OCI-LY7 (cell line): ENCODE results near the gene NPAS4.

Source experiments
- EZH2phosphoT487 ChIP-seq: fragments of 200-600 bp; sonication (generic); IDR thresholded peaks from 2 replicates; pipeline ENCODE4 v1.6.1; 2018; ENCODE audit warnings: low read depth, borderline replicate concordance, mild to moderate bottlenecking, mixed run types, antibody characterized with exemption, low read length, moderate library complexity, mixed read lengths
- TF ChIP-seq, protein P1 (sequence below): fragments of 200-600 bp; sonication (generic); conservative IDR thresholded peaks from 2 replicates; pipeline ENCODE4 v1.5.1; 2014; ENCODE audit warnings: mild to moderate bottlenecking, antibody characterized with exemption, low read length, moderate library complexity, mixed read lengths

DNA sequence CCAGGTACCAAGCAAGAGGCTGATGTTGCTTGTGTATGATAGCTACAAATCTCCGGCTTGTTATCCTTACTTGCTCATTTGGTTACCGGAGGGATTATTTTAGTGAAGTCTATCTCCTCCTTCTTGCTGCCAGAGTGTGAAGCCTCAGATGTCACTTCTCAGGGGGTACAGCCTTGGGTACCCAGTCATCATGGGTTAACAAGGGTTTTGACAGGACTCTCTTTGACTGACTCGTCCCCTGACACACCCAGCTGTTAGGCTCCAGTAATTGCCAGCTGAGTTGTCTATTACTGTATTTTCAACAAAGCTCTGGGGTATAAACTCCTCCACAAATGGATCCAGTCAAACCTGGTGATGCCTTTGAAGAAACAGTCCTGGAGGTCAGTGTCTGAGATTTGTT, 34.0 kb downstream of the NPAS4 start:
- TF ChIP-seq, protein P1, sequence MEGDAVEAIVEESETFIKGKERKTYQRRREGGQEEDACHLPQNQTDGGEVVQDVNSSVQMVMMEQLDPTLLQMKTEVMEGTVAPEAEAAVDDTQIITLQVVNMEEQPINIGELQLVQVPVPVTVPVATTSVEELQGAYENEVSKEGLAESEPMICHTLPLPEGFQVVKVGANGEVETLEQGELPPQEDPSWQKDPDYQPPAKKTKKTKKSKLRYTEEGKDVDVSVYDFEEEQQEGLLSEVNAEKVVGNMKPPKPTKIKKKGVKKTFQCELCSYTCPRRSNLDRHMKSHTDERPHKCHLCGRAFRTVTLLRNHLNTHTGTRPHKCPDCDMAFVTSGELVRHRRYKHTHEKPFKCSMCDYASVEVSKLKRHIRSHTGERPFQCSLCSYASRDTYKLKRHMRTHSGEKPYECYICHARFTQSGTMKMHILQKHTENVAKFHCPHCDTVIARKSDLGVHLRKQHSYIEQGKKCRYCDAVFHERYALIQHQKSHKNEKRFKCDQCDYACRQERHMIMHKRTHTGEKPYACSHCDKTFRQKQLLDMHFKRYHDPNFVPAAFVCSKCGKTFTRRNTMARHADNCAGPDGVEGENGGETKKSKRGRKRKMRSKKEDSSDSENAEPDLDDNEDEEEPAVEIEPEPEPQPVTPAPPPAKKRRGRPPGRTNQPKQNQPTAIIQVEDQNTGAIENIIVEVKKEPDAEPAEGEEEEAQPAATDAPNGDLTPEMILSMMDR = no peak
- no peak for TF ChIP-seq EZH2phosphoT487
